Mucosa of rectum (tissue), 2 donors: Measurements from ENCODE around the gene UMOD.

Experiments used
- H3K27ac ChIP-seq, 2 donors: one replicate each; pipeline ENCODE4 v1.7.0; 2013; ENCODE audit warnings: inconsistent platforms in 2 of 2, low read depth in 2 of 2, low read length in 2 of 2
- H3K27me3 ChIP-seq, 2 donors: one replicate each; pipeline ENCODE4 v1.7.0; 2013; ENCODE audit warnings: low read length in 2 of 2; ENCODE audit not compliant: control insufficient read depth in 2 of 2, insufficient read depth in 2 of 2
- H3K36me3 ChIP-seq, 2 donors: one replicate each; pipeline ENCODE4 v1.7.0; 2013; ENCODE audit warnings: low read length in 2 of 2; ENCODE audit not compliant: control insufficient read depth in 2 of 2, insufficient read depth in 2 of 2
- H3K4me1 ChIP-seq, 2 donors: one replicate each; pipeline ENCODE4 v1.7.0; 2013; ENCODE audit warnings: low read length in 2 of 2, mild to moderate bottlenecking in 1 of 2; ENCODE audit not compliant: control insufficient read depth in 2 of 2, insufficient read depth in 2 of 2
- H3K4me3 ChIP-seq, 2 donors: one replicate each; pipeline ENCODE4 v1.7.0; 2013; ENCODE audit warnings: low read length in 2 of 2
- H3K9ac ChIP-seq, 2 donors: one replicate each; pipeline ENCODE4 v1.7.0; 2013; ENCODE audit warnings: low read length in 2 of 2, low read depth in 1 of 2, mild to moderate bottlenecking in 1 of 2
- H3K9me3 ChIP-seq, 2 donors: one replicate each; pipeline ENCODE4 v1.7.0; 2013; ENCODE audit warnings: low read length in 2 of 2; ENCODE audit not compliant: control insufficient read depth in 2 of 2
- donor health status: healthy.
- donor health status: Normal muscosa, but diverticular disease.

UMOD gene

DNA sequence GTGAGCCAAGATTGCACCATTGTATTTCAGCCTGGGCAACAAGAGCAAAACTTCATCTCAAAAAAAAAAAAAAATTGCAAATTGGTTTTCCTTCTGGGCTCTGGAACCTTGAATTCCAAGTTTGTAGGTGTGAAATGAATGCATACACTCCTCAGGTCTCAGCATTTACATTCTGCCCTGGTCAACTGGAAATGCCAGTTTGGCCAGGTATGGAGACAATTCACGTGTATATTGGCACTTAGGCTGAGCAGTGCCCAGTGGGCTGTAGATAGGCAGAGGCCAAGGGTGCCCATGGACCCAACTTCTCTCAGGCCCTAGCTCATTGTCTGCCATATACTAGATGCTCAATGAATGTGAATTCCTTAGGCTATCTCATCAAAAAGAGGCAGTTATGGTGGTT lies 36.3 kb upstream of the UMOD start:
- H3K4me1 ChIP-seq, result peaks cover 0 to 2% of the 10 kb centered on the region in 2 donors
- H3K9me3 ChIP-seq, result no peaks in the 10 kb centered on the region
- H3K4me3 ChIP-seq, result no peak overlapping the region
- no peaks in the 10 kb centered on the region for H3K36me3 ChIP-seq
- H3K9ac ChIP-seq, result no peak overlapping the region
- H3K27ac ChIP-seq, result no peak overlapping the region
- no peaks in the 10 kb centered on the region for H3K27me3 ChIP-seq

DNA sequence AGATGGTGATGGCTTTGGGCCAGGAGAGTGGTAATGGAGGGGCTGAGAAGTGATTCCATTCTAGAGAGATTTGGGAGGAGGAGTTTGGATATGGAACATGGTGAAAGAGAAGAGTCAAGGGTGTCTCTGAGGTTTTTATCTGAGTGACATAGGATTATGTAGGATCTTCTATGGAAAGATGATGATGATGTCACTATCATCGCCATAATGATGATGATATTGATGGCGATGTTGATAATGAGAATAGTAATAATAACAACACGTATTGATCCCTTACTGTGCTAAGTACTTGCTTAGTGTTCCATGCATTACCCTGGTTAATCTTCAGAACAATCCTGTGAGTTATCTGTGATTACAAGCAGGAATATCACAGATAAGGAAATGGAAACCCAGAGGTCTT lies 35.5 kb upstream of the UMOD start:
- Histone ChIP-seq H3K4me3 (no peak overlapping the region), H3K4me1 (no peaks in the 10 kb centered on the region), H3K27ac (no peak overlapping the region), H3K9ac (no peak overlapping the region), H3K27me3 (no peaks in the 10 kb centered on the region), H3K9me3 (no peaks in the 10 kb centered on the region), H3K36me3 (no peaks in the 10 kb centered on the region)

DNA sequence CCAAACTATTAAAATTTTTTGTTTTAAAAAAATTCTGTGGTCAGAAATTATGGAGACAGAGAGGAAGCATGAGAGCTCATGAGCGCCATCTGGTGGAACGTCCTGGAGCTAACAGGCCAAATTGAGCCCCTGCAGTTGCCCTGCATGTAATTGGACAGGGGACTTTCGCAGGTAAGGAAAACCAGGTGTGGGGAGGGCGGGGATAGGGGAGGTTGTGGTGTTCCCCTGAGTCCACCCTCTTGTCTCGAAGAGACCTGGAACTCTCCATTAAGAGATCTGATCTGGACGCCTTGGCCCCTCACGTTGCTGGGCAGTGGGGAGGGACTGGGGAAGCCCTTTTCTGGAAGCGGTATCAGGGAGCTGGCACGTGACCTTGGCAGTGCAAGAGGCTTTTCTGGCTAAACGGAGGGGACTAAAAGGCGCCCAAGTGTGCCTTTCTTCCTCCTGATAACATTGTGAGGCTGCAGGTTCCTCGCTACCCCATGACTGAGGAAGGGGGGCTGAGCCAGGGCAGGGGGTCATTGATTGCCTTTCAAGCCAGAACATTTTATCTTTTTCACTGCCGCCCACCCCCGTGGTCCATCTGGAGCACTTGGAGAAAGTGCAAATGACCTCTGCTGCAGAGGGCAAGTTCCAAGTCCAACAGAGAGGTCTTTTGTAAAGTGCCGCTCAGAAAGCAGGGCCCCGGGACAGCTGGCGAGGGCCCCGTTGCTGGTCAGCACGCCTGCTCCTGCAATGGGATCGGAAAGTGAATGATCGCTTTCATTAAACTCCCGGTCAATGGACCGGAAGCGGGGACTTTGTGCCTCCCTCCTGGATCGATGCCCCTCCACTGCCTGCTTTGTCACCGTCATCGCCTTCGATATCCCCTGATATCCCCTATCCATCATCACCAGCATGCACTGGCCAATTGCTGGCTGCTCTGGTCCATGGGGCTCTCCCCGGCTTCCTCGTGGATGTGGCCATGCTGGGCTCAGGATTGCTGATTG lies 33.6 kb upstream of the UMOD start:
- no peak overlapping the region for H3K27ac ChIP-seq
- H3K4me1 ChIP-seq, result no peaks in the 10 kb centered on the region
- H3K9me3 ChIP-seq, result no peaks in the 10 kb centered on the region
- no peaks in the 10 kb centered on the region for H3K36me3 ChIP-seq
- no peaks in the 10 kb centered on the region for H3K27me3 ChIP-seq
- no peak overlapping the region for H3K9ac ChIP-seq
- no peak overlapping the region for H3K4me3 ChIP-seq

DNA sequence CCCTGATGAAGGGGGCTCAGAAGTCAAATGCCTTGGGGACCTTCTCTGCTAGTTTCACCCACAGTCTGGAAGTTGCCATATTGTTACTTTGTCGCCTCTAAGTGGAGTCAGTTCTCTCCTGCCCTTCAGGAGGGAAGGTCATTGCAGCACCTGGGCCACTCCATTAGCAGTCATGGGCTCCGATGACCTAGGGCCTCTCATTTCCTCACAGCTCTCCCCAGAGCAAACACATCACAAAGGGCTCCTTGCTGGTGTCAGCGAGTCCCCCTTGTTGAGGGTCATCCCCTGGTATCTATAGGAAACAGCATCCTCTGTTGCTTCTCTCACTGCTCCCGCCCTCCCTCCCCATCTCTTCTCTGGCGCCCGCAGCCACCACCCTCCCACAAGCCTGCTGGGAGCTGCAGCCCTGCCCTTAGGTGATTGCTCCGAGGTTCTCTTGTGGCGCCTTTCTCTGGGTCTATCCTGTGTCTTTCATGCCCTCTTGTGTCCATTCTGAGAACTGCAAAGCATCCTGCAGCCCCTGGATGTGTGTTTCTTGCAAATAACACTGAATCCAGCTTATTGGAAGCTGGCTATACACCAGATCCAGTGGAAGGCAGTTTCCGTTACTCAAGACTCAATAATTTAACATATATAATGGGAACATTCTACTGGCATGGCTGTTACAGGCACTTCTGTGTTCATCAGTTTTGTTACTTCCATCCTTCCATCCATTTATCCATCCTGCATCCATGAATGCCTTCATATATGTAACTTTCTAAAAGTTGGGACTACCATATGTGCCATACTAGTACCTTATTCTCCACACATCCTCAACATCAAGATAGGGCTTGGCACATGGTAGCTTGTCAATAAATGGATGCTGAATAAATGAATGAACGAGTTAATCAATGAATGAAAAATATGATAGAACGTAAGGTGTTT lies 30.9 kb upstream of the UMOD start:
- Histone ChIP-seq H3K36me3 (no peaks in the 10 kb centered on the region), H3K4me3 (no peak overlapping the region), H3K27ac (no peak overlapping the region), H3K4me1 (no peaks in the 10 kb centered on the region), H3K9ac (no peak overlapping the region), H3K27me3 (no peaks in the 10 kb centered on the region), H3K9me3 (no peaks in the 10 kb centered on the region)

DNA sequence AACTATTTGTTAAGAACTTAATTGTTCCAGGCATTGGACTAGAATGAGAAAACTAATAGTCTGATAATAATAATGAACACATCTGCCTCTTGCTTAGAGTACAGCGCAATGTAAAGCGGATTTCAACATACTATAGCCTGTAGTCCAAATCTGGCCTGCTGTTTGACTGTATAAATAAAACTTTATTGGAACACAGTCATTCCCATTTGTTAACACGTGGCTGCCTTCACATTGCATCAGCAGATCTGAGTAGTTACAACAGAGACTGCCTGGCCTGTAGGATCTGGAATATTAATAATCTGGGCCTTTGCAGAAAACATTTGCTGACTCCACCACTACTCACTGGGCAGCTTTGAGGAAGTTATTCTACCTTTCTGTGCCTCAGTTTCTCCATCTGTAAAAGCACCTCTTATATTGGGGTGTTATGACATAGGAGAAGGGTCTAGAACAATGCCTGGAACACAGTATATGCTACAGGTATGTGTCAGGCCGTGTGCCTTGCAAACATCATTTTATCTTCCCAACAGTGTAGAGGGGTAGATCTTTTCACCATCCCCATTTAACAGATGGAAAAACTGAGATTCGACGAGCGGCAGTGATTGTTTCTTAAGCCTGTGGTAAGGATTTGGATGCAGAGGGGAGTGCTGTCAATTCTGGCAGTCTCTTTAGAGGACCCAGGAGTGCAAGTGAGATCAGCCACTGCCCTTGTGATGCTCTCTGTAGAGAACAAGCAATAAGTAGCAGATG lies 29.9 kb upstream of the UMOD start:
- no peaks in the 10 kb centered on the region for H3K9me3 ChIP-seq

DNA sequence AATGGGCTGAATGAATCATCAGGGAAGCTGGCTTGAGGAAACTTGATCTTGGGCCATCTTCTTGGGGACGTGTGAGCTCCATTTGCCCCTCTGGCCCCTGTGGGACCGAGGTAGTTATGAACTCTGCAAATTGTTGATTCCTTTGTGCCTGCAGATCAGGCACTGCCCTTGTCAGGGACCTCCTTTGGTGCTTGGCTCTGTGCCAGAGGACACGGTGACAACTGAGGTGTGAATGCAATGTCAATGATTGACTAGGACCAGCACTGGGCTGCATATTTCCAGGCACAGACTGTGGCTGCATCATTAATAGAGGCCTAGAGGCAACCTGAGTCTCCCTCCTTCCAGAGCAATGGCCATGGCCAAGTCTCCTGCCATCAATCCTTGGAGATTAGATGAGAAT lies 28.3 kb upstream of the UMOD start:
- no peaks in the 10 kb centered on the region for H3K4me1 ChIP-seq
- no peaks in the 10 kb centered on the region for H3K9me3 ChIP-seq
- no peak overlapping the region for H3K4me3 ChIP-seq
- H3K27me3 ChIP-seq, result no peaks in the 10 kb centered on the region
- H3K27ac ChIP-seq, result no peak overlapping the region
- H3K9ac ChIP-seq, result no peak overlapping the region
- no peaks in the 10 kb centered on the region for H3K36me3 ChIP-seq

More for the DNA sequence above, 29.9 kb upstream of the UMOD start:
- Histone ChIP-seq H3K4me1 (no peaks in the 10 kb centered on the region), H3K9ac (no peak overlapping the region), H3K27ac (no peak overlapping the region), H3K36me3 (no peaks in the 10 kb centered on the region), H3K27me3 (no peaks in the 10 kb centered on the region), H3K4me3 (no peak overlapping the region)

DNA sequence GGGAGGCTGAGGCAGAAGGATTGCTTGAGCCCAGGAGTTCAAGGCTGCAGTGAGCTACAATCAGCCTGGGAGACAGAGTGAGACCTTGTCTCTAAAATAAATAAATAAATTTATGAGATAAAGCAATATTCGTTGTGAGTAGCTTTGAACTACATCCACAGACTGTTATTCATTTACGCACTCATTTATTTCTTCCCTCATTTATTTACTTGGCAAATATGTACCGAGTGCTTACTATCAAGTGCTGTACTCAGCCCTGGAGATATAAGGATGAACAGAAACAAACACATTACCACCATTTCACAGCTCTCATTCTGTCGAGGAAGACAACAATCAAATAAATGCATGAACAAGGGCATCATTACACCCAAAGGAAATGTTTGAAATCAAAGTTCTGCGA lies 24.7 kb upstream of the UMOD start:
- no peak overlapping the region for H3K4me3 ChIP-seq
- no peak overlapping the region for H3K9ac ChIP-seq
- H3K27ac ChIP-seq, result no peak overlapping the region
- H3K27me3 ChIP-seq, result no peaks in the 10 kb centered on the region
- H3K9me3 ChIP-seq, result no peaks in the 10 kb centered on the region
- H3K36me3 ChIP-seq, result no peaks in the 10 kb centered on the region
- no peaks in the 10 kb centered on the region for H3K4me1 ChIP-seq

DNA sequence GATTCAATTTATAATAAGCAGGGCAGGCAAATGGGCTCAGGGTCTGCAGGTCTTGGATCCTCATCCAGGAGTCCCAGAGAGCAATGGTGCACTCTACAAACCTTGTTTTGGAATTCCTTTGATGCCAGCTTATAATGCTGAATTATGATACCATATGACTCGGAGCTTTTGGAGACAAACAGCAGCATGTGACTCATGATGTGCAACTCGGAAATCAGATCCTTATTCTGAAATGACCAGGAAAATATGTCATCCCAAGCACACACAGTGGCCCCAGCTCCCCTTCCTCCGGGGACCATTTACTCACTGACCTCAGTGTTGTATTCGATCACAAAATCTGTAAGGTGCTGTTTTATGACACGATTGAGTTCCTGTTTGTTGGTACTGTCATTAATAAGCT lies 20.2 kb upstream of the UMOD start:
- Histone ChIP-seq H3K9ac (no peak overlapping the region), H3K4me3 (no peak overlapping the region), H3K4me1 (no peaks in the 10 kb centered on the region), H3K27me3 (peaks cover 3% of the 10 kb centered on the region in 2 donors), H3K36me3 (no peaks in the 10 kb centered on the region), H3K9me3 (no peaks in the 10 kb centered on the region), H3K27ac (no peak overlapping the region)

DNA sequence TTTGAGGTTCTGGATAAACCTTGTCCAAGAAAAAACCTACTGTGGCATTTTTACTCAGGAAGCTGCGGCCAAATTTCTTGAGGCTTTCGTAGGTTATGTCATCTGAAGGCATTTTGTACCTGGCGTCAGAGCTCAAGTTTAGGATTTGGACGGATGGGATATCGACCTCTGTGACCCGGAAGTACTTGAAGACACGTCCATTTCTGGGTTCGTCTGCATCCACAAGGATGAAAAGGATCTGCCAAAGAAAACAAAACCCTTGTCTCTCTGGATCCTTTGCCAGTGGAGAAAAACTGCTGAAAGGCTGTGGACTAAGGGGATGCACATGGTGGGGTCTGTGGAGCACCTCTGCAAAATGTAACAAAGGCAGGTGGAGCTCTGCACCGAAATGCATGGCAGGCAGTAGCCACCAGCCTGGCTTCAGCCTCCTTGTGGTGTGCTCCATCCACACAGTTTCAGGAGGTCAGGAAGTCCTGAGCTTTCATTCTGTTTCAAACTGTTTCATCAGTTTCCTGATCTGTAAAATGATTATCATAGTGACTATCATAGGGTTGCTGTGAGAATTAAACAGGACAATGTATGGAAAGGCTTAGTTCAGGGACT lies 17.0 kb upstream of the UMOD start:
- H3K36me3 ChIP-seq, result no peaks in the 10 kb centered on the region
- peaks cover 3 to 4% of the 10 kb centered on the region in 2 donors for H3K27me3 ChIP-seq
- no peaks in the 10 kb centered on the region for H3K9me3 ChIP-seq
- no peak overlapping the region for H3K4me3 ChIP-seq
- no peak overlapping the region for H3K27ac ChIP-seq
- H3K9ac ChIP-seq, result no peak overlapping the region
- H3K4me1 ChIP-seq, result no peaks in the 10 kb centered on the region
